Stimulated activated CD4-positive, alpha-beta T cell treated with anti-CD3 and anti-CD28 coated beads, Interleukin-4, amount 100 ng/mL, for 48 hours (primary cell): Measurements from ENCODE around the gene RABL6.

ENCODE experiments used
- DNase-seq, 2 donors: peaks; one replicate each; pipeline ENCODE4 v3.0.0-alpha.2; 2020; ENCODE audit warnings: low read depth in 2 of 2

The RABL6 gene

GRCh38 chr9:136846376-136847087, 38.8 kb downstream of the RABL6 start:
- no peak for DNase-seq

GRCh38 chr9:136847088-136847825, 39.5 kb downstream of the RABL6 start:
- no peak for DNase-seq

GRCh38 chr9:136847826-136848392, 40.2 kb downstream of the RABL6 start:
- peak; percentile 80 to 87 for DNase-seq

GRCh38 chr9:136848393-136849037, 40.8 kb downstream of the RABL6 start:
- DNase-seq = no peak

- DNase-seq = peak; percentile 94 to 97
These were observed 41.6 kb downstream of the RABL6 start, which contains the start of gene PHPT1 for GRCh38 chr9:136849038-136849959. PHPT1 (plus strand) TSS chr9:136849409; CDS start chr9:136849431, 22 bp downstream.

- no peak for DNase-seq
These were observed 42.5 kb downstream of the RABL6 start for GRCh38 chr9:136849960-136850865.

GRCh38 chr9:136850866-136851775, 43.4 kb downstream of the RABL6 start:
- DNase-seq = no peak

GRCh38 chr9:136851941-136852663, 44.4 kb downstream of the RABL6 start, which contains the start of gene MAMDC4:
MAMDC4 (plus strand) TSS chr9:136852346; CDS start chr9:136852417, 71 bp downstream.
- no peak for DNase-seq

GRCh38 chr9:136852664-136853595, 45.2 kb downstream of the RABL6 start:
- no peak for DNase-seq

GRCh38 chr9:136853596-136854112, 45.9 kb downstream of the RABL6 start:
- no peak for DNase-seq

- no peak for DNase-seq
These were observed 46.5 kb downstream of the RABL6 start for GRCh38 chr9:136854113-136854841.

GRCh38 chr9:136854842-136855460, 47.2 kb downstream of the RABL6 start:
- DNase-seq = no peak

- no peak for DNase-seq
These were observed 47.8 kb downstream of the RABL6 start for GRCh38 chr9:136855461-136856078.

- no peak for DNase-seq
These were observed 48.3 kb downstream of the RABL6 start for GRCh38 chr9:136856079-136856476.

GRCh38 chr9:136856541-136857141, 48.9 kb downstream of the RABL6 start:
- no peak for DNase-seq
